Measurements from ENCODE around the gene LRRC70. TPM values are rescaled to one million over a fixed set of nuclear protein-coding genes. Genes with fewer than 3 reads are reported as not detected.
"Not testable (repeated sequence)": the region's sequence is repeated elsewhere in the genome, so short reads cannot be mapped to it uniquely, and the experiment has no call there.

The LRRC70 gene
- total RNA-seq, 2 donors from 2014 or later = 0.36 to 3.1 TPM

DNA sequence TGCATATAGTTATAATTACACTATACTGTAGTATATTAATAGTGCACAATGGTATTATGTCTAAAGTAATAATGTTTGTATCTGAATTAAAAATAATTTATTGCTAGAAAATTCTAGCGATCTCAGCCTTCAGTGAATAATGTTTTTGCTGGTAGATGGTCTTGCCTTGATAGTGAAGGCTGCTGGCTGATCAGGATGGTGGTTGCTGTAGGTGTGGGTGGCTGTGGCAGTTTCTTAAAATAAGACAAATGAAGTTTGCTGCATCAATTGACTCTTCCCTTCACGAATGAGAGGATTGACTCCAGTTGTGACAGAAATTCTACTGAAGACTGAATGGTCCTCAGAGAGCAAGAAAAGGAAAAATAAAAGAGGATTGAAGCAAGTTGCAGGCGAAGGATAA lies 19.7 kb upstream of the LRRC70 start:
- H3K4me3 ChIP-seq = no peak overlapping the region
- DNase-seq (ENCODE audit: low spot score) = no peak
- WGBS = 93% methylated on average over 3 of the region's 3 CpGs
- no peaks in the 10 kb centered on the region for H3K9me3 ChIP-seq
- H3K36me3 ChIP-seq = no peaks in the 10 kb centered on the region
- no peaks in the 10 kb centered on the region for H3K4me1 ChIP-seq (replicated peaks)
- no peak overlapping the region for H3K27ac ChIP-seq
- intact Hi-C loops (cut with DNase I) = no loop called here
- H3K27me3 ChIP-seq (replicated peaks; ENCODE audit: insufficient read depth) = no peaks in the 10 kb centered on the region
- TF ChIP-seq, protein P1, sequence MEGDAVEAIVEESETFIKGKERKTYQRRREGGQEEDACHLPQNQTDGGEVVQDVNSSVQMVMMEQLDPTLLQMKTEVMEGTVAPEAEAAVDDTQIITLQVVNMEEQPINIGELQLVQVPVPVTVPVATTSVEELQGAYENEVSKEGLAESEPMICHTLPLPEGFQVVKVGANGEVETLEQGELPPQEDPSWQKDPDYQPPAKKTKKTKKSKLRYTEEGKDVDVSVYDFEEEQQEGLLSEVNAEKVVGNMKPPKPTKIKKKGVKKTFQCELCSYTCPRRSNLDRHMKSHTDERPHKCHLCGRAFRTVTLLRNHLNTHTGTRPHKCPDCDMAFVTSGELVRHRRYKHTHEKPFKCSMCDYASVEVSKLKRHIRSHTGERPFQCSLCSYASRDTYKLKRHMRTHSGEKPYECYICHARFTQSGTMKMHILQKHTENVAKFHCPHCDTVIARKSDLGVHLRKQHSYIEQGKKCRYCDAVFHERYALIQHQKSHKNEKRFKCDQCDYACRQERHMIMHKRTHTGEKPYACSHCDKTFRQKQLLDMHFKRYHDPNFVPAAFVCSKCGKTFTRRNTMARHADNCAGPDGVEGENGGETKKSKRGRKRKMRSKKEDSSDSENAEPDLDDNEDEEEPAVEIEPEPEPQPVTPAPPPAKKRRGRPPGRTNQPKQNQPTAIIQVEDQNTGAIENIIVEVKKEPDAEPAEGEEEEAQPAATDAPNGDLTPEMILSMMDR (IDR thresholded peaks at IDR 0.05) = no peak
- no peak for TF ChIP-seq POLR2A (IDR thresholded peaks at IDR 0.05)
- TF ChIP-seq POLR2AphosphoS5 (IDR thresholded peaks at IDR 0.05) = no peak

DNA sequence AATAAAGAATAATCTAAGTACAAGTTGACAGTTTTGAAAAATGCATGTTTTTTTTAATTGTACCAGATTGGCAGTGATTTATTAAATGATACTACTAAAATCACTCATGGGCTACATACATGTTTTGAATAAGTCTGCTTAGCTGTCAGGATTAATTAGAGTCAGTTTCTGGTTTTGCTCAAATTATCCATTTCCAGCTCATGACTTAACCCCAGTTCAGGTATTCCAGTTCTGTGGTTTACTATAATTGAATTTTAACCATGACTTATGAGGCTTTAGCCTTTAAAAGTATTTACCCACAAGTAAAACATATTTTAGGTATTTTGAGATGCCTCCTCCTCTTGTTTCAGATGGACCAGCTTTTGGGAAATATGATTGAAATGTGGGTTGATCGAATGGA lies 17.8 kb upstream of the LRRC70 start:
- intact Hi-C loops (cut with DNase I) = no loop called here
- TF ChIP-seq POLR2AphosphoS5 (IDR thresholded peaks at IDR 0.05) (no peak), POLR2A (IDR thresholded peaks at IDR 0.05) (no peak)
- TF ChIP-seq, protein P1 (IDR thresholded peaks at IDR 0.05) = no peak
- Histone ChIP-seq H3K9me3 (no peaks in the 10 kb centered on the region), H3K27ac (no peak overlapping the region), H3K4me1 (replicated peaks) (no peaks in the 10 kb centered on the region), H3K4me3 (no peak overlapping the region), H3K27me3 (replicated peaks; ENCODE audit: insufficient read depth) (no peaks in the 10 kb centered on the region), H3K36me3 (no peaks in the 10 kb centered on the region)
- 100% methylated on average over 1 of the region's 1 CpG for whole genome bisulfite sequencing
- DNase-seq (ENCODE audit: low spot score) = no peak

DNA sequence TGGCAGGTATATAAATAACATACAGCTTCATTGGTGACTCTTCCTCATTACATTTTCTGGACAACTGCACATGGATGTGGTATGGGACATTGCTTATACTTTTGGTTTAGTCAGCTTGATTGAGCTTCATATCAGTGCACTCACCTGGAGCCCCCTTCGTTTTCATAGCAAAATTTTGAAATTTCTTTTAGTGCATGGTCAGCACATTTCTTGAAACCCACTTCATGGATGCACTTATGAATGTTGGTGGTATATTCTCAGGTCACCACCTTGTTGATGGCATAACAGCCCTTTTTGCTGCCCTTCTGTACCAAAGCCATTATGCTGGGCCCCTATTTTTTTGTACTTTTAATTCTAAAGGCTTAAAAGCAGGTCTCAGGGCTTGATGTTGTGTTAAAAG lies 16.7 kb upstream of the LRRC70 start:
- TF ChIP-seq POLR2AphosphoS5 (IDR thresholded peaks at IDR 0.05) (no peak), POLR2A (IDR thresholded peaks at IDR 0.05) (no peak)
- TF ChIP-seq, protein P1 (IDR thresholded peaks at IDR 0.05) = no peak
- 90% methylated on average over 1 of the region's 1 CpG for WGBS
- Histone ChIP-seq H3K27ac (no peak overlapping the region), H3K4me3 (no peak overlapping the region), H3K36me3 (no peaks in the 10 kb centered on the region), H3K9me3 (no peaks in the 10 kb centered on the region), H3K27me3 (replicated peaks; ENCODE audit: insufficient read depth) (no peaks in the 10 kb centered on the region), H3K4me1 (replicated peaks) (no peaks in the 10 kb centered on the region)
- no peak for DNase-seq (ENCODE audit: low spot score)
- intact Hi-C loops (cut with DNase I) = no loop called here

DNA sequence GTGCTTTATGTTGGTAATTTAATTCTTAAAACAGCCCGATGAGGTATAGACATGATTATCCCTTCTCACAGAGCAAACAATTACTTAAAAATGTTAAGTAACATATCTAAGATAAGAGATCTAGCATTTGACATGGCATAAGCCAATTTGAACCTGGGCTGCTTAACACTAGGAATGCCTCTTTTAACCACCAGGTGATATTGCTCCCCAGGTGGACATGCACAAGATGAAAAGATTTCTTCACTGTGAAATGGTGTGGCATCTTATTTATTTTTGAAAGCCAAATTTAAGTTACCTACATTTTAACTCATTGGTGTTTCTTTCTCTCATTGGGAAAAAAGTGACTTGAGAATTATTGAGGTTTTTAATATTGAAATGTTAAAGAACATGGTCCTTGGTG lies 15.8 kb upstream of the LRRC70 start:
- intact Hi-C loops (cut with DNase I) = no loop called here
- H3K27me3 ChIP-seq (replicated peaks; ENCODE audit: insufficient read depth) = no peaks in the 10 kb centered on the region
- H3K4me1 ChIP-seq (replicated peaks) = no peaks in the 10 kb centered on the region
- TF ChIP-seq, protein P1 (IDR thresholded peaks at IDR 0.05) = no peak
- TF ChIP-seq POLR2AphosphoS5 (IDR thresholded peaks at IDR 0.05) (no peak), POLR2A (IDR thresholded peaks at IDR 0.05) (no peak)
- DNase-seq (ENCODE audit: low spot score) = no peak
- no peak overlapping the region for H3K27ac ChIP-seq
- H3K4me3 ChIP-seq = no peak overlapping the region
- no peaks in the 10 kb centered on the region for H3K9me3 ChIP-seq
- 74% methylated on average over 1 of the region's 1 CpG for WGBS
- no peaks in the 10 kb centered on the region for H3K36me3 ChIP-seq

DNA sequence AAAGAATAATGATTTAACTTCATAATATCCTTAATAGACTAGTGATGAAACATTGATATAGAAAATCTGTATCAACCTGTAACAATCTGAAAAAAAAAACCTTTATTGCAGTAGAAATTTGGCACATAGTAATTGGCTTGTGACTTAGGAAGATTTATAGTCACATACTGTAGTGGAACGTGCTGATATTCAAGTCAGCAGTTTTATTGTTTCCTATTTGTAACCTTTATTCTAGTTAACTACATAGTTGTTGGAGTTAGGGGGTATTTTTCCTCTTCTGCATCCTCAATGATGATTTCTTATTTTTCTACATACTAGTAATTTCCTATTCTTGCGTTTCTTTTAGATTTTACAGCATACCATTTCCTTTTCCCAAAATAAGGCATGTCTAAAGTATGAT lies 14.5 kb upstream of the LRRC70 start:
- no peak for DNase-seq (ENCODE audit: low spot score)
- Histone ChIP-seq H3K4me1 (replicated peaks) (no peaks in the 10 kb centered on the region), H3K27ac (no peak overlapping the region), H3K27me3 (replicated peaks; ENCODE audit: insufficient read depth) (no peaks in the 10 kb centered on the region), H3K4me3 (no peak overlapping the region), H3K9me3 (no peaks in the 10 kb centered on the region), H3K36me3 (no peaks in the 10 kb centered on the region)
- 43% methylated on average over 2 of the region's 2 CpGs for WGBS
- TF ChIP-seq POLR2AphosphoS5 (IDR thresholded peaks at IDR 0.05) (no peak), POLR2A (IDR thresholded peaks at IDR 0.05) (no peak)
- TF ChIP-seq, protein P1 (IDR thresholded peaks at IDR 0.05) = no peak
- intact Hi-C loops (cut with DNase I) = no loop called here

DNA sequence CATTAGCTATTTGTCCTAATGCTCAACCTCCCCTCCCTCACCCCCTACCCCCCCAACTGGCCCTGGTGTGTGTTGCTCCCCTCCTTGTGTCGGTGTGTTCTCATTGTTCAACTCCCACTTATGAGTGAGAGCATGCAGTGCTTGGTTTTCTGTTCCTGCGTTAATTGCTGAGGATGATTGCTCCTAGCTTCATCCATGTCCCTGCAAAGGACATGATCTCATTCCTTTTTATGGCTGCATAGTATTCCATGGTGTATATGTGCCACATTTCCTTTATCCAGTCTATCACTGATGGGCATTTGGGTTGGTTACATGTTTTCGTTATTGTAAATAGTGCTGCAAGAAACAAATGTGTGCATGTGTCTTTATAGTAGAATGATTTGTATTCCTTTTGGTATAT lies 12.9 kb upstream of the LRRC70 start:
- H3K4me1 ChIP-seq (replicated peaks); intact Hi-C loops (cut with DNase I); H3K27ac ChIP-seq; H3K9me3 ChIP-seq; H3K36me3 ChIP-seq; H3K27me3 ChIP-seq (replicated peaks; ENCODE audit: insufficient read depth); H3K4me3 ChIP-seq; DNase-seq (ENCODE audit: low spot score): not testable (repeated sequence)
- WGBS = 68% methylated on average over 3 of the region's 3 CpGs
